HCT116 (cell line): Measurements from ENCODE around the gene ARMC8.

Experiments used
- EZH2 ChIP-seq: fragments of 200-600 bp; sonication (generic); IDR thresholded peaks from 2 replicates; pipeline ENCODE4 v1.6.1; 2017; ENCODE audit warnings: antibody characterized with exemption, mixed run types
- EZH2phosphoT487 ChIP-seq: fragments of 200-600 bp; IDR thresholded peaks from 2 replicates; pipeline ENCODE4 v1.6.1; 2018; ENCODE audit warnings: antibody characterized with exemption, borderline replicate concordance
- FOSL1 ChIP-seq: IDR thresholded peaks from 2 replicates; pipeline ENCODE4 v1.6.1; 2012; ENCODE audit warnings: low read depth
- POLR2A ChIP-seq: IDR thresholded peaks from 2 replicates; pipeline ENCODE4 v1.7.0; 2011; ENCODE audit warnings: borderline replicate concordance; ENCODE audit not compliant: insufficient read depth, insufficient read length; ENCODE audit errors: extremely low read depth
- POLR2AphosphoS5 ChIP-seq: IDR thresholded peaks from 2 replicates; pipeline ENCODE4 v1.6.1; 2011; ENCODE audit warnings: mild to moderate bottlenecking, low read depth, low read length, moderate library complexity
- RAD21 ChIP-seq: IDR thresholded peaks from 2 replicates; pipeline ENCODE4 v1.6.1; 2012; ENCODE audit warnings: low read depth, mild to moderate bottlenecking
- SIN3A ChIP-seq: IDR thresholded peaks from 2 replicates; pipeline ENCODE4 v1.6.1; 2012; ENCODE audit warnings: low read depth
- TF ChIP-seq, protein P1 (sequence below), 3 experiments: fragments of 200-600 bp in 1 of 3; sonication (generic) in 1 of 3; IDR thresholded peaks in 2 of 3; conservative IDR thresholded peaks in 1 of 3; 2 replicates each; pipeline ENCODE4 v1.5.1; 2012 to 2017; ENCODE audit warnings: low read depth in 2 of 3, low read length in 2 of 3, antibody characterized with exemption in 1 of 3, borderline replicate concordance in 1 of 3, control low read depth in 1 of 3, mild to moderate bottlenecking in 1 of 3, mixed read lengths in 1 of 3, mixed run types in 1 of 3, moderate library complexity in 1 of 3; ENCODE audit not compliant: insufficient read depth in 1 of 3
- TF ChIP-seq, protein P2 (sequence below): IDR thresholded peaks from 2 replicates; pipeline ENCODE4 v1.6.1; 2012; ENCODE audit warnings: low read depth

- TF ChIP-seq, protein P1, sequence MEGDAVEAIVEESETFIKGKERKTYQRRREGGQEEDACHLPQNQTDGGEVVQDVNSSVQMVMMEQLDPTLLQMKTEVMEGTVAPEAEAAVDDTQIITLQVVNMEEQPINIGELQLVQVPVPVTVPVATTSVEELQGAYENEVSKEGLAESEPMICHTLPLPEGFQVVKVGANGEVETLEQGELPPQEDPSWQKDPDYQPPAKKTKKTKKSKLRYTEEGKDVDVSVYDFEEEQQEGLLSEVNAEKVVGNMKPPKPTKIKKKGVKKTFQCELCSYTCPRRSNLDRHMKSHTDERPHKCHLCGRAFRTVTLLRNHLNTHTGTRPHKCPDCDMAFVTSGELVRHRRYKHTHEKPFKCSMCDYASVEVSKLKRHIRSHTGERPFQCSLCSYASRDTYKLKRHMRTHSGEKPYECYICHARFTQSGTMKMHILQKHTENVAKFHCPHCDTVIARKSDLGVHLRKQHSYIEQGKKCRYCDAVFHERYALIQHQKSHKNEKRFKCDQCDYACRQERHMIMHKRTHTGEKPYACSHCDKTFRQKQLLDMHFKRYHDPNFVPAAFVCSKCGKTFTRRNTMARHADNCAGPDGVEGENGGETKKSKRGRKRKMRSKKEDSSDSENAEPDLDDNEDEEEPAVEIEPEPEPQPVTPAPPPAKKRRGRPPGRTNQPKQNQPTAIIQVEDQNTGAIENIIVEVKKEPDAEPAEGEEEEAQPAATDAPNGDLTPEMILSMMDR (IDR thresholded peaks at IDR 0.05 in 2 of 3, conservative IDR thresholded peaks at IDR 0.05 in 1 of 3; ENCODE audit: borderline replicate concordance in 1 of 3, insufficient read depth in 1 of 3, low read depth in 2 of 3, low read length in 2 of 3) = no peak
- TF ChIP-seq EZH2phosphoT487 (no peak), RAD21 (no peak), EZH2 (no peak), FOSL1 (no peak), SIN3A (no peak), POLR2AphosphoS5 (no peak), POLR2A (no peak)
- TF ChIP-seq, protein P2, sequence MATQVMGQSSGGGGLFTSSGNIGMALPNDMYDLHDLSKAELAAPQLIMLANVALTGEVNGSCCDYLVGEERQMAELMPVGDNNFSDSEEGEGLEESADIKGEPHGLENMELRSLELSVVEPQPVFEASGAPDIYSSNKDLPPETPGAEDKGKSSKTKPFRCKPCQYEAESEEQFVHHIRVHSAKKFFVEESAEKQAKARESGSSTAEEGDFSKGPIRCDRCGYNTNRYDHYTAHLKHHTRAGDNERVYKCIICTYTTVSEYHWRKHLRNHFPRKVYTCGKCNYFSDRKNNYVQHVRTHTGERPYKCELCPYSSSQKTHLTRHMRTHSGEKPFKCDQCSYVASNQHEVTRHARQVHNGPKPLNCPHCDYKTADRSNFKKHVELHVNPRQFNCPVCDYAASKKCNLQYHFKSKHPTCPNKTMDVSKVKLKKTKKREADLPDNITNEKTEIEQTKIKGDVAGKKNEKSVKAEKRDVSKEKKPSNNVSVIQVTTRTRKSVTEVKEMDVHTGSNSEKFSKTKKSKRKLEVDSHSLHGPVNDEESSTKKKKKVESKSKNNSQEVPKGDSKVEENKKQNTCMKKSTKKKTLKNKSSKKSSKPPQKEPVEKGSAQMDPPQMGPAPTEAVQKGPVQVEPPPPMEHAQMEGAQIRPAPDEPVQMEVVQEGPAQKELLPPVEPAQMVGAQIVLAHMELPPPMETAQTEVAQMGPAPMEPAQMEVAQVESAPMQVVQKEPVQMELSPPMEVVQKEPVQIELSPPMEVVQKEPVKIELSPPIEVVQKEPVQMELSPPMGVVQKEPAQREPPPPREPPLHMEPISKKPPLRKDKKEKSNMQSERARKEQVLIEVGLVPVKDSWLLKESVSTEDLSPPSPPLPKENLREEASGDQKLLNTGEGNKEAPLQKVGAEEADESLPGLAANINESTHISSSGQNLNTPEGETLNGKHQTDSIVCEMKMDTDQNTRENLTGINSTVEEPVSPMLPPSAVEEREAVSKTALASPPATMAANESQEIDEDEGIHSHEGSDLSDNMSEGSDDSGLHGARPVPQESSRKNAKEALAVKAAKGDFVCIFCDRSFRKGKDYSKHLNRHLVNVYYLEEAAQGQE = no peak
Measured at GRCh38 chr3:138140940-138141339, 46.2 kb upstream of the ARMC8 start.
